Measurements from ENCODE around the gene TBL1X.
"Not testable (repeated sequence)": the region's sequence is repeated elsewhere in the genome, so short reads cannot be mapped to it uniquely, and the experiment has no call there.

TBL1X gene

DNA sequence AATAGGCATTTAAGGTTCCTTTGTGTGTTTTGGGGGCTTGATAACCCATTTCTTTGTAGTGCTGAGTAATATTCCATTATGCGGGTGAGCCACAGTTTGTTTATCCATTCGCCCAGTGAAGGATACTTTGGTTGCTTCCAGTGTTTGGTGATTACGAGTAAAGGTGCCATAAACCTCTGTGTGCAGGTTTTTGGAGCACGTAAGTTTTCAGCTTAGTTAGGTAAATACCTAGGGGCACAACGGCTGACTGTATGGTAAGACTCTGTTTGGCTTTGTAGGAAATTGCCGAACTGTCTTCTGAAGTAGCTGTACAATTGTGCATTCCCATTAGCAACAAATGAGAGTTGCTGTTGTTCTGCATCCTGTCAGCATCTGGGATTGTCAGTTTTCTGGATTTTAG, 3.8 kb upstream of the TBL1X start:
- DNase-seq, result no peak

DNA sequence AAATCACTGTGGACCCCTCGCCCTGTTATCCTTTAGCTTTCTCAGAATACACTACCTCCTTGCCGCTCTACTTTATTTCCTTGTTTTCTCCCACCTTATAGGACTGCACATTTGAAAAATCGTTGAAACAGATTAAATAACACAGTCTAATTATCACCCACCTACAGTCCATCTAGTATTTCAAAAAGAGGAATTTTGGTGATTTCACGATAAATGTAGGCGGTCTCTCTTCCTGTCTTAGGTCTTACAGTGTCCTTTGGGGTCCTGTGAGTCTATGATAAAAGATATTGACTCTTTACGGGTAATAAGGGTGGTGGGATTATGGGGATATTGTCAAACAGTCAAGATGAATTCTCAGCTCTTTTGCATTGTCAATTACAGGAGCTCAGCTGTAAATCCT, 2.4 kb upstream of the TBL1X start:
- DNase-seq, result no peak

DNA sequence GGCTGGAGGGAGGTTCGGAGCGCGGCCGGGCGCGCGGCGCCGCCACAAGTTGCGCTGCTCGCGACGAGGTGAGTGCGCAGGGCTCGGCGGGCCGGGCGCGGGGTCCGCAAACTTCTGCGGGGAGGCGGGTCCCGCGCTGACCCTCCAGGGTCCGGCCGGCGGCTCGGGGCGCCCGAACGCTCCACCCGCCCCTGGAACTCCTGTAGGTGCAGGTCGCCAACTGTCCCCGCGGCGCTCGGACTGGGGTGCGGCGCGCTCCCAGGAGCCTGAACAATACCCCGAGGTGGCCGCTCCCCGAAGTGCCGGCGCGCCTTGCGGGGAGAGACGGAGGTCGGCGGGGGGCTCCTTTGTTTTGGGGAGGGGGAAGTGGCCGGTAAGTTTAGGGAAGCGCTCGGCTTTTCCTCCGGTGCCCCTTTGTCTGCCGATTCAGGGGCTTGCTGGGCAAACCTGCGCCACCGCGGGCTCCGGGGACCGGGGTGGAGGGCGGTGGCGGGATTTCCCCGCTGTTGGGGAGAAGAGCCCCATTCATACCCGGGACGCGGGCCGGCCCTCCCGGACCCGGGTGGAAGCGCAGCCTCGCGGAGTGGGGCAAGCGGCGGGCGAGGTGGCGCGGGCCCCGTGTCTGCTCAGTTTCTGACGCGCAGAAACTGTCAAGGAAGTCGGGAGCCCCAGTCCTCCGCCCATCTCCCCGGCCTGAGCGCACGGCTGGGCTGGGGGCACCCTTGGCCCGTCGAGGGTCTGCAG, 694 bp downstream of the TBL1X start:
- no peak for DNase-seq

DNA sequence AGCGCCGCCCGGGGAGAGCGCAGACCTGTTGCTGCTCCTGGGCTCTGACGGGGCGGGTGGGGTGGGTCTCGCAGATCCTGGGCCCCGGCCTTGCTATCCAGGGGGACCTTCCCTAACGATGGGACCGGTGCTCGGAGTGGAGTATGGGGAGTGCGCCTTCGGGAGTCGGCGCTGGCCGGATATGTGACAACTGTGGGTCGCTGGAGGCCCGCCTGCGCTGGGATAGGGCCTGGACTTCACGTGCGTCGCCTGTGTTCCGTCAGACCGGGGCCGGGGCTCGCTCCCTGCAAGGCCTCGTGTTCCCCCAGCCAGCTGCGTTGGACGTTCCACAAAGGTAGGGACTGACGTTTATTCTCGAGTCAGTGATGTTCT, 1.3 kb downstream of the TBL1X start:
- no peak for DNase-seq

DNA sequence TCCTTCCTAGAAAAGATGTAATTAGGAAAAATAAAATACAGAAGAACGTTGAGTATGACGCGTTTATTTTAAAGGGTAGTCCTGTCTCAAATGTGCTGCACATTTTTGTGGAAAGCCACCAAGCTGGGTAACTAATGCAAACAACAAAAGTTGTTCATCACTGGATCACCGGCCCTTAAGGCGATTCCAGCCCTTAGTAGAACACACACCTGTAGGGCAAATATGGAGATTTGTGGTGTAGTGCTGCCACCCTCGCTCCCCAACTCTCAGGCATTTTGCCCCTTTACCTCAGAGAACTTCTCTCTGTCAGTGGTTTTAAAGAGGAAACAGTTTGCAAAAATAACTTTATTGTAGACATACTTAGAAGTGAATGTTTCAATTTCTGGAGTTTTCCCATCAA, 1.9 kb downstream of the TBL1X start:
- no peak for DNase-seq

DNA sequence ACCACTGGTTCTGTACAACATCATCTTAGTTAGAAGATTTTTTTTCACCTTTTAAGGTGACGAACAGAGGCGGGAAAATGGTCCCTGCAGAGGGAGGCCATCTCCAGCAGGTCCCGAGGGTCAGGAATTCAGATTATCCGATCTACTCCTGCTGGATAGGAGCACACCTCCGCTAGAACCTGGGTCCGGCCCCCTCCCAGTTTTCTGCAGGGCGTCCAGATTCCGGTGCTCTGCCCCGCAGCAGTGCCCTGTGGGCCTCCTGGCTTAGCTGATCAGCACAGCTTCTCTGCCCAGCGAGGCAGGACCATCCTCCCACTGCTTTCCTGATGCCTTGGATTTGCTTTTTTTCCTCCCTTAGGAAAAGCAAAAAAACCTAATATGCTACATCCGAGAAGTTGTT, 2.3 kb downstream of the TBL1X start:
- DNase-seq, result no peak

DNA sequence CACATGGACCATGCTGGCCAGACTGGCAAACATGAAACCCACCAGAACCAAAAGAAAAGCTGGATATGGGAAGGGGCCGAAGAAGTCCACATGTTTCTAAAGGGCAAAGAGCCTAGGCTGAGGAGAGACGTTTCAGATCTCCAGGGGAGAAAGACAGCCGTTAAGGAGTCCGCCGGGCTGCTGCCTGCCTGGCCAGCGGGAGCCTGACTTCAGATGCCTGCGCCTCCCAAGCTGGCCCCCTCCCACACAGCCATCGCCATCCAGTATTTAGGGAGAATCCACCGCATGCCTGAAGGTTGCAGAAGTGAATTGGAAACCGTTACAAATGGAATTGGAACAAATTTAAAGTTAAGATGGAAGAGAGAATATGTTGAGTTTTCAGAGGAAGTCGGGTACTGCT, 2.9 kb downstream of the TBL1X start:
- no peak for DNase-seq

DNA sequence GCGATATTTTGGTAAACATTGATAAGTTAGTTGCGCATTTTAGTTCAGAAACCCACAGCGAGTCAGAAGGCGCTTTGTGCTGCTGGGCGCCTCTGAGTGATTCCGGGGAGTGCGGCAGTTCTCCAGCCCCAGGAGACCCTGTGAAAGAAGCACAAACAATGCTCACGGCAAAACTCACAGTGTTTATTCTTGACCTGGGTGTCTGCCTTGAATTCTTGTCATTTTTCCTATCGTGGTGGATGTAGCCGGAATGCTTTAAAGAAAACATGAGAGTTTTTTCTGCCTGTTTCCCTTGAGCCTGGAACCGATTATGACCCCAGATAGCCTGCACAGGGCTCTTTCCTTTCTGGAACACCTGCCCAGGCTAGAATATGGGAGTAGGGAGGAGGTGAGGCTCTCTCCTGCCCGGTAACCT, 6.7 kb downstream of the TBL1X start:
- DNase-seq, result no peak

DNA sequence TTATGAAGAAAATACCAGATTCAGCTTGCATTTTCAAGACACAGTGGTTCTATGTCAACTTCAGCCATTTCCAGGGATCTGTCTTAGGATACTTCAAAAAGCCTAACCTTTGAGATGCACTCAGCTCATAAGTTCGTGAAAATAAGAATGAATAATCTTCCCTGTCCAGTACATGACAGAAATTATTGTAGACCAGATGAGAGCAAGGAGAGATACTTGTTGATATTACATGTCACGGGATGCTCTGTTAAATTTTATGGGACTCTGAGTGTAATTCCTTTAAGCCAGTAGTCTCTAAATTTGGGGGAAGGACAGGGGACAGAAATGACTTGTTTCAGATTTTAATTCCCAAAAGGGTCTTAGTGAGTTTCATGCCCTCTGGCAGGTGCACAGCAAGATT, 8.8 kb downstream of the TBL1X start:
- DNase-seq, result no peak

DNA sequence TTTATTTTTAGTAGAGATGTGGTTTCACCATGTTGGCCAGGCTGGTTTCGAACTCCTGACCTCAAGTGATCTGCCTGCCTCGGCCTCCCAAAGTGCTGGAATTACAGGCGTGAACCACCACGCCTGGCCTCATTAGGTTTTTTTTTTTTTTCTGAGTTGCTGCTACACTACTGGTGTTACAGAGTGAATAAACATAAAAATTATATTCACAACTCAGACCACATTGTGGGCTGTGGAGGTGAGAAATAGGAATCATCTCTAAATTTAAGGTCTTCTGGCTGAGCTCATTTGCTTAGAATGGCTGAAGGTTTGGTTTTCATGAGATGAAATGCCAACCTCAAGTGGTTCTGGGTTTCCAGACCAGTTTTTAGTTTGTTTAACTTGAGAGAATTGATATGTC, 10.6 kb downstream of the TBL1X start:
- not testable (repeated sequence) for DNase-seq

DNA sequence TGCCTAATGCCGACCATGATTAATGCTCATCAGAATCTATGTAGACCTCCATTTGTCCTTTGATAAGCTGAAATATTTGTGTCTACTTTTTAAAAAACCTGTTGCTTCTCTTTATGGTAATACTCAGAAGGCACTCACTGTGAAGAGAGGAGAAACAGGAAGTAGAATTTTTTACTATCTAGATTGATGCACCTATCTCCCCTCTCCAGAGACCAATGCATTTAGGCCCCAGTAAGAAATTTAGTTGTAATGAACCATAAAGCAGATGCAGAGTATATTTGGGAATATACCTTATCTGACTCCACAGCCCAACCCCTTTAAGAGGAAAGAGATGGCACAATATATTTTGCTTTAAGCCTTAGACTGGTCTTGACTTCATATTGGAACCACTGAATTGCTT, 11.1 kb downstream of the TBL1X start:
- no peak for DNase-seq

DNA sequence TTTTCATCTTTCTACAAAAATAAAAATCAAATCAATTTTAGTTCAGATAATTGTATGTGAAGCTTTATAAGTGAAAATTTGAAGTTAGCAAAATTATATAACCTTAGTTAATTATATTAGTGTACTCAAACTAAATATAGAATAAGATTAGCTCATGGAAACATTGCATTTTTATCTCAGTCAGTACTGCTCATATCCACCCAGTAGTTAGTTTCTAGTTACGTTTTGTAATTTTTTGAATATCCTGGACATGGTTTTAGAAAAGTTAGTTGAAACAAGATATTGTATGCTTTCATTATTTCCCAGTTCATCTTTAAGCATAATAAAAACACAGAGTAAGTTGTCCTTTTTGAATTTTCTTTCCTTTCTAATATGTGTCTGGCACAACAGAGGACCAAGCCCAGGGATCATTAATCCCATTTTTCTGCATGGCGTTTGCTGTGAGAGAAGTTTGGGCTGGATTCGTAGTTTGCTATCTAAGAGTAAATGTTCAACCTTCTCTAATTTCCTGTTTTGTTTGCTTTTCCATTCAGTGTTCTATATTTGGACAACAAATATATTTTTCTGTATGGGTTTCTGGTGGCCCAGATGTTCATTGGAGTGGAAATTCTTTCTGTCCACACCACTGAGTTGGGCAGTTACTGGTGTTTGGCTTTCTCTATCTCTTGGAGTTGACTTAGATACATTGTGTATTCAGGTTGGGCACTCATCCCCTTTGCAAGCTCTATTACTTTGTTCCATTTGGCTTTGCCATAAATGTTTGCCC, 12.1 kb downstream of the TBL1X start:
- no peak for DNase-seq

DNA sequence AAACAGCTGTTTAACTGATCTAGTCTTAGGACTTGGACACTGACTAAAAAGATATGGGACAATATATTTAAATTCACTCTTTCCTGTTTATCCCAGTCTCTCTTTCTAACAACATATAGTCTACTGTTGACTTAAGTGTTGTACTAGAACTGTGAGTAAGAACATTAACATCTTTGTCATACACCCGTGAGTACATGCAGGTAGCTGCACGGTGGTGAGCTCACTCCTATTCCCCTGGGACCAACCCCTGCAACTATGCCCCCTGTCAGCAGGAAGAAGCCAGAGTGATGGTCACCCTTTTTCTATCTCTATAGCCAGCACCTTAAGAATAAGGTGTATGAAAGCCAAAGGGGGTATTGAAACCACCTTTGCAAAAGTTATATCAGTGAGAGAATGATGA, 17.6 kb downstream of the TBL1X start:
- DNase-seq, result no peak

DNA sequence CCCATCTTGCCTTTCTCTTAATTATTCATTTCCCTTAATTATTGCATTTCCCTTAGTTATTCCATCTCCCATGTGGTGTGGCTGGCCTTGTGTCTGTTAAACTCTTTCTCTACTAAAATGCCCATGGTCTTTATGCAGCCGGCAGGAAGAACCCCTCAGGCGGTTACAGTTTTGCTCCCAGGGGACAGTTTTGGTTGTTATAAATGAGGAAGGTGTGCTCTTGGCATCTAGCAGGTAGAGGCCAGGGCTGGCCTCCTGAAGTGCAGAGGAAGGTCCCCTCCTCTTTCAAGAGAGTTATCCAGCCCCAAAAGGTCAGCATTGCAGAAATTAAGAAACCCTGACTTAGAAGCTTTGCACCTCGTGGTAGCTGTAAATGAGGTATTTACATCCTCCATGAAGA, 18.0 kb downstream of the TBL1X start:
- DNase-seq, result no peak

DNA sequence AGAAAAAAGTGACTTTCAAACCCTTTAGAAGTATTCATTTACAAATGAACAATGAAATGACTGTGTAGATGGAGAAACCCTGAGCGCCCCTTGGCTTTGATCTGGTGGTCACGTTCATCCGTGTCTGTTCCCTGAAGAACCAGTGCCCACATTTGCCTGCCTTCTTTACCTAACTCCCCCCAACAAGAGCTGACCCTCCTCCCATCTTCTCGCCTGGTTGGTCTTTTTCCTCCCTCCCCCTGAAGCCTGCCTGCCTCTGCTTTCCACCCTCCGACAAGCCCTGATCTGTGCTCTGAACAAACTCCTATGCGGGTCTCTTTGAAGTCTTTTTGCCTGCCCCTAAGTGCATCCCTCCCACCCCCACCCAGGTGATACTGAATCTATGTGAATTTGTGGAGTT, 18.5 kb downstream of the TBL1X start:
- no peak for DNase-seq

DNA sequence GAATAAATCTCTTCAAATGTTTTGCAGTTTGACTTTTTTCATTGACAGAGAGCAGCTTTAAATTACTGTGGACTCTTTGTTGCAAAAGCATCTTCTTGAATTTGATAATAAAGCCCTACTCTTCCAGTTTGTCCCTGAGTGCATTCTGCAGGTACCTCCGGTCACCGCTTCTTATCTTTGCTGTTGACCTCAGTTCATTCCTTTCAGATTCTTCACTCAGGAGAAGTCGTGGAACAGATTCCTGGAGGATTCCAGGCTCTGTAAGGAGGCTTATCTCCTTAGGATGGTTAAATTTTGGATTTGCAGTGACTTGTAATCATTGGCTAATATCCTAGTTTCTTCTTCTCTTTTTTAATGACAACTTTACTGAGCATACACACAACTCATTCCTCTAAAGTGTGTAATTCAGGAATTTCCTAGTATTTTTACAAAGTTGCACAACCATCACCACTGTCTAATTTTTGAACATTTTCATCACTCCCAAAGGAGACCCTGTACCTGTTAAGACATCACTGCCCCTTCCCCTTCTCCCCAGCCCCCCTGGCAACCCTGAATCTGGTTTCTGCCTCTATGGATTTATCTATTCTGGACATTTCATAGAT, 22.0 kb downstream of the TBL1X start:
- no peak for DNase-seq

DNA sequence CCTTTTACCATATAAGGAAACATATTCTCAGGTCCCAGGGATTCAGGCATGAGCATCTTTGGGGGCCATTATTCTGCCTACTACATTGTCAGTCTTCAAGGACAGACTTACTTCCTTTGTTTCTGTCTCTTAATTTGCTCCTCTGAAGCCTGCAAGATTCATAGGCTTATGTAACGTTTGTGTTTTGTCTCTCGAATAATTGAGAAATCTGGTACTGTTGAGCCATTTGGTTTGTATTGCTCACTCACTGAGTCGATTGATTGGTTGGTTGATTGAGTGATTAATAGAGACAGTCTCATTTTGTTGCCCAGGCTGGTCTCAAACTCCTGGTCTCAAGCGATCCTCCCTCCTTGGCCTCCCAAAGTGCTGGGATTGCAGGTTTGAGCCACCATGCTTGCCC, 23.7 kb downstream of the TBL1X start:
- no peak for DNase-seq

DNA sequence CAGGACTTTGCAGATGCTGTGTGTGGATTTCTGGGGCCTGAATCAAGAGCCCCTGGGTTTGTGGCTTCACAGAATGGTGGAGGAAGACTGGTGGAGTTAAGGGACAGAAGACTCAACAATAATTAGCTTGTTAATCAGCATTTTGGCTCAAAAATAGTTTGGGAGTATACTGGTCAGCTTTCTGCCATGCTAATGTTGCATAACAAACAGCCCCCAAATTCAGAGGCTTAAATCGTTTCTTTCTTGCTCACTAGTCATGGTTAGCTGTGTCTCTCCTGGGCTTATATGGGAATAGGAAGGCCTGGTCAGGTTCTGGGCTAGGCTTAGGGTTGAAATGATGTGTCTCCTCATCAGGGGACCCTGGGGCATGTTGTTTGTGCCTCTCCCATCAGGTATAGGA, 24.4 kb downstream of the TBL1X start:
- no peak for DNase-seq

DNA sequence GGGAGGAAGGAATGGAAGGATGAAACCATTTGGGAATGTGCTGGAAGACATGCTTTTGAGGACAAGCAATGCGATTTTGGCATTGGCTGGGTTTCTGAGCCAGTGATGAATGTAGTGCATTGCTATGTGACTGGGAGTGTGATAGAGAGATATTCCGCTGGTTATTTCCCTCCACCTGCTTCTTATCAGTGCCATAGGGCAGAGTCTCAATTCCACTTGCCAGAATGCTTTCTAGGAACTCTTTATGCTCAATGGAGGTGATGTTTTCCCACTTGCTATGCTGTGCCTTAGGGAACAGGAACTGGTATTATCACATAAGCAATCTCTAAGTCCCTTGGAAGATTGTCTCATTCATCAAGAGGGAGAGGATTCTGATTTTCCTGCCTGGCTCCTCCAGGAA, 28.0 kb downstream of the TBL1X start:
- no peak for DNase-seq

DNA sequence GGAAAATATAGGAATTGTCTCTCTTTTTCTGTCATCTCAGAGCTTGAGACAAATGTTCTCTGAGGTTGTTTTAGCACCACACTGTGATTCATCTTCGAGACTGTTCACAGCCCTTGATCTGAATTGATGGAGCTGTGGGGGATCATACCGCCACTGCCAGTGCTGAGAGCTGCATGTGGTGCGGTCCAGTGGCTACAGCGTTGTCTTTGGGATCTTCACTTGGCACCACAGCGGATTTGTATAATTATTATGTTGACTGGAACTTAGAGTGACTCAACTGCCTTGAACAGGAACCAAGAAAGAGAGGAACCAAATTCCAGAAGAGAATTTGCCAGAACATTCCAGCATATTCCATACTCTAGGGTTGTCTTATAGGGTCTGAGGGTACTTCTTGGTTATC, 29.1 kb downstream of the TBL1X start:
- no peak for DNase-seq

DNA sequence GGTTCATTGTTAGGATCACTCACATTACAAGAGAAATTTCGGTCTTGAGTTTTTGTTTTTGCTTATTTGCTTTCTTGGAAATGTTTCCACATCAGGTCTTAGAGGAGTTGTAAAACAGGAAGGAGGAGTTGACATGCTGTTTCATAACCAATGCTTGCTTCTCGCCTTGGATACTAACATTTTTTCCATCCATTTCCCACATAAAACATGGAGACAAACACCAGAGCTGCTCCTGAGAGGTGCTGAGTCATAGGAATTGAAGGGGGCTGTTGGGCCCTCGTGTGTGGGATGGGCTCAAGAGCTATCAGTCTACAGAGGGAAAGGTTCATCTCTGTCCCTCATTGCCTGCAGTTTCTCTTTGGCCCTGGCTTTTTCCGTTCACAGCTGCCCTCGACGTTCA, 29.9 kb downstream of the TBL1X start:
- no peak for DNase-seq

DNA sequence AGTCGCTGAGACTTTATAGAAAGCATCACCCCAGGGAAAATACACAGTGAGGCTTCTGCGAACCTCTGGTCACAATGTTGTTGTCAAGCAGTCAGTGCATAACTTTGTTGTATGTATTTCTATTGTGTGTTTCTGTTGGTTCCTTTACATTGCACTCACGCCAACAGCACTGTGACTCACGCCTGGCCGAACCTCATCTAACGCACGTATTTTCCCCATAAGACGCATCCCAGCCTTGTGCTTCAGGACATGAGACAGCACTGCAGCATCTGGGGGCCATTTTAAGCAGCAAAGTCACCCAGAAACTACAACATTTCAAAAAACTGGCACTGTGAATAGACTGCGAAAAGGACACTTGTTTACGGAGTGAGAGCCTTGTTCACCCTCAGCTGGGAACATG, 30.6 kb downstream of the TBL1X start:
- no peak for DNase-seq

DNA sequence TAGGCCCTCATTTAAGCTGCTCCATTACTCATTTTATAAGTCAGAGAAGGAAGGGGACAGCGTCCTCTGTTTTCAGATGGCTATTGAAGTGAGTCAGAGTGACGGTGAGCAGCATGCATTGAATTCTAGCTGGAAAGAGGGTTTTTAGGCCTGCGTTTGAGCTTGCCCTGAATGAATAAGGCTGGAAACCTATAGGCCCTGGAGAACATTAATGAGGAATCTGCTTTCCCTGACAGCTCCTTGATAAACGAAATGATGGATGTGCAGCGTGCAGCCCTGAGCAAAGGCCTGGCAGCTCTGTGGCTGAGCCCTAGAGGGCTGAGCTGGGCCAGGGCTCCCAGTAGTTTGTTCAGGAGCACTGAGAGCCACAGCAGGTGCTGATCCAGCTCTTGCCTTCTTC, 33.4 kb downstream of the TBL1X start:
- DNase-seq, result no peak

DNA sequence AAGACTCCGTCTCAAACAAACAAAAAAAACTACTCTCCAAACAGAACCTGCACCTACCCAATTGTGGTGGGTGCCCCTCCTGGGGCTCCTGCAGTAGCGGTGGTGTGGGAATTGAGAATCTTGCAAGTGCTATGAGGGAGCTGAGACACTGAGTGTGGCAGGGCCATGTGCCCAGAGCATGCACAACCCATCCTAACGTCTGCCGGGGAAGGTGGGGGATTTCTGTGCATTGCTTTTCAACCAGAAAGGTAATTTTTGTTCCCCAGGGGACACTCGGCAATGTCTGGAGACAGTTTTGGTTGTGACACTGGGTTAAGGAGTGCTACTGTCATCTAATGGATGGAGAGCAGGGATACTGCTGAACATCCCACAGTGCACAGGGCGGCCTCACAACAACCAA, 35.7 kb downstream of the TBL1X start:
- DNase-seq, result no peak

DNA sequence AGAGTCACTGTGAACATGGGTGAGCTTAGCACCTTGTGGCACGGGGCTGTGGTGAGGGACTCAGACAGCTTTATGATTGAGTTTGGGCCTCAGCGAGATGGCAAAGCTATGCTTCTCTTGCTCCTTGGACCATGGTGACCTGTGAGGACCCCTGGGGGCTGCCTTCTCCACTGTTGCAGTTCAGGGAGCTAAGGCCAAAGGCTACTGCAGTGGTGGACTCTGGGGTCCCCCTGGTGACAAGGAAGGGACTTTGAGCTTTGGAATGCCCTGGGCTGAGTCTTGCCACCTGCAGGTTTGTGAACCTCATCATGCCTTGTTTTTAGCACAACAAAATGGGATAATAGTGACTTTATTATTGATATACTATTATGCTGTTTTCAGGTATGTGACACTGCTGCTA, 36.5 kb downstream of the TBL1X start:
- DNase-seq, result no peak
